GM12878 (cell line): ENCODE measurements around the gene ADCY2.

ENCODE experiments used
- EP300 ChIP-seq, 2 experiments: fragments of 150-350 bp in 1 of 2; IDR thresholded peaks; 2 replicates each; pipeline ENCODE4 v1.6.1; 2011 to 2012; ENCODE audit warnings: low read depth in 2 of 2, low read length in 2 of 2, borderline replicate concordance in 1 of 2, improper control_type of control experiment in 1 of 2, inconsistent platforms in 1 of 2; ENCODE audit not compliant: control insufficient read depth in 1 of 2
- NFYB ChIP-seq: IDR thresholded peaks from 2 replicates; pipeline ENCODE4 v1.6.1; 2011; ENCODE audit warnings: low read depth, mild to moderate bottlenecking, low read length, improper control_type of control experiment, moderate library complexity; ENCODE audit not compliant: insufficient read depth
- PKNOX1 ChIP-seq: fragments of 450-650 bp; IDR thresholded peaks from 2 replicates; pipeline ENCODE4 v1.6.1; 2016; ENCODE audit warnings: mild to moderate bottlenecking
- YY1 ChIP-seq: IDR thresholded peaks from 2 replicates; pipeline ENCODE4 v1.6.1; 2011; ENCODE audit warnings: low read depth, mild to moderate bottlenecking, low read length

GRCh38 chr5:7756453-7756852, 360.5 kb downstream of the ADCY2 start:
- no peak for TF ChIP-seq EP300 (IDR thresholded peaks at IDR 0.05; ENCODE audit: borderline replicate concordance in 1 of 2, control insufficient read depth in 1 of 2, low read depth in 2 of 2, low read length in 2 of 2)
- no peak for TF ChIP-seq PKNOX1
- no peak for TF ChIP-seq NFYB
- no peak for TF ChIP-seq YY1
